GM15510 (cell line): ENCODE data around the gene KCNF1.

Source experiments
- POLR2A ChIP-seq: IDR thresholded peaks from 3 replicates; pipeline ENCODE4 v1.6.1; 2011; ENCODE audit warnings: borderline replicate concordance; ENCODE audit not compliant: insufficient read length; ENCODE audit errors: extremely low read depth

Gene KCNF1

DNA sequence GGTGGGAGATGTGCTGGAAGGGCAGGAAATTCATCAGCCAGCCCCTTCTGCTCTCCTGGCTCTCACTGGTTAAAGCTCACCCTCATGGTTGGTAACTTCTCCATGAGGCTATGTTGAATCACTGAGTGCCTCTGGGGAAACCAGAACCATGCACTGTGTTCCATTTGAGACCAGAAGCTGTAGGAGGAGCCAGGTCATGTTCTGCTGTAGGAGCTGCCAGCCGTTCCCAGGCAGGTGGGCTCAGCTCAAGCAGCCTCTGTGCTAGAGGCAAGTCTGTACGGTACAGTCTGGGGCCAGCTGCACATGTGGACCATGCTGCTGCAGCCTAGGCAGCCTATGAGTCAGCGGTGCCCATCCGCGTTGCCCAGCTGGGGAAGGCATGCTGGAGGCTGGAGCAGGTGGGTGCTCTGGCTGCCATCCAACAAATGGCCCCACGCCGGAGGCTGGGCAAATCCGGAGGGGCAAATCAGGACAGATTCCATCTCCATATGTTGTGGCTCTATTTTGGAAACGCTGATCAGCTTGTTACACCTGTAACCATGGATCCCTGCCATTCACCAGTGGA is 22.0 kb upstream of the KCNF1 start:
- TF ChIP-seq POLR2A = no peak

DNA sequence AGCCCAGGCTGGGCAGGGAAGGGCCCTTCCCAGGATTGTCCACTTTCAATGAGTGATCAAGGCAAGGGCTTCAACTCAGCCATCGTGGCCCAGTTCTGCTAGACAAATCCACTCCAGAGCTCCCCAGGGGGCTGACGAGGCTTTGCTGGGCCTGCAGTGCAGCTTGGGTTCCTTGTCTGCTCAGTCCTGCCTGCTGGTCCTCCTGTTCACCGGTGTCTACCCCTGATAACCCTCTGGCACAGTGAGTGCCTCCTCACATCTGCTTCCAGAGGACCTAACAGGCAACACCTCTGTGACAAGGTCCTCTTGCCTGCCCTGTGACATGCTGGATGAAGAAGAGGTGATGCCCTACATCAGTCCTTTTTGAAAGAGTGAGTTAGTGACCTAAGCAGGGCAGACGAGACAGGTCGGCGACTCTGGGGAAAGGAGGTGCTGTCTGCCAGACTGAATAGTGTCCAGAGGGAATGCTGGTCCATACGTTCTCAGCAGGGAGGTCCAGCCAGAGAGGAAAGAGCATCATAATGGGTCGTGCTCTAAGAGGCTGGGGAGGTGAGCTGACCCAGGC is 20.9 kb upstream of the KCNF1 start:
- no peak for TF ChIP-seq POLR2A

GRCh38 chr2:10891390-10891789 is 20.3 kb upstream of the KCNF1 start:
- no peak for TF ChIP-seq POLR2A

- no peak for TF ChIP-seq POLR2A
Observed at GRCh38 chr2:10891848-10892247, 19.9 kb upstream of the KCNF1 start.

- TF ChIP-seq POLR2A = no peak
Observed at GRCh38 chr2:10892316-10892715, 19.4 kb upstream of the KCNF1 start.

DNA sequence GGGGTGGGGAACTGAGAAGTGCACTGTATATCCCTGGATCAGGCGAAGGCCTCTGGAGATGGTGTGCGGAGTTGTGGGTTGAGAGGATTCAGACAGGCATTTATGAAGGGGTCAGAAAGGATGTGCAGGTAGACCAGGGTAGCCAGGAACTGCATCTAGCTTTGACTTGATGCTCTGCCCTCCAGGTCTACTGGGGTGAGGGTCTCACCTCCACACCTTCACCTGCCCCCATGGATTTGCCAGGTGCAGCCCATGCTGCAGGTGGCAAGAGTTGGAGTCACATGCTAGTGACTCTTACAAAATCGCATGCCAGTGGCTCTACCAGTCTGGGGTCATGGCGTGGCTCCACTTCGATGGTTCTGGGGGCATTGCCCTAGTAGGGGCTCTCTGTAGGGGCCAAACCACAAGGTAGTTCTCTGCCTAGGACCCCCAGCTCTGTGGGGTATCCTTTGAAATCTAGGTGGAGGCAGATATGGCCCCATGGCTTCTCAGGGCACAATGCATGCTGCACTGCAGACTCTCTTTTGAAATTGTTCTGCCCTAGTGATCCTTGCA is 18.9 kb upstream of the KCNF1 start:
- no peak for TF ChIP-seq POLR2A

DNA sequence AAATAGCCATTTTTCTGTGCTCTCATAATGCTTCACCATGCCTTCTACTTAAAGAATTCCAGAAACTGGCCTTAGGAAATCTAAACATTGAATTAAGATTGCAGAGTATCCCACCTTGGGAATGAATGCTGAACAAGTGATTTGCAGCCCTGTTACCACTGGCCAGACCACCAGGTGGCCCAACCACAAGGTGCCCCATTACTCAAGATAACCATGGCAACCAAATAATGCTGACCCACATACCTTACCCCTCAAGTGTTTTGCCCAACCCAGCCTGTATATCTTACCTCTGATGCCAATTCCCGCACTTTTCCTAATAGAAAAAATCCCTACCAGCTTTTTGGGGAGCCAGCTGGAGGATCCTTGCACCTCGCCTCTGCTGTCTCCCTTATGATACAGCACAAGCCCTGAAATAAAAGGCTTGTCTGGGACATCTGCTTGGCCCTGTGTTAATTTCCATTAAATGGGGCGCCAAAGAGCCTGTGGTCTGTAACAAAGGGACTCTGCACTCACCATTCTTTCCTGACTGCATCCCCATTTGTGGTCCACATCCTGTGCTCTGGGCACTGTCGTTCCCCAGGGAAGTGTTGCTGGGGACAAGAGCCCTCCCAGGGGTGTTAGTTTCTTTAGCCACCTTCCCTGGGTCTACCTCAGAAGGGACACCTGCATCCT is 17.3 kb upstream of the KCNF1 start:
- no peak for TF ChIP-seq POLR2A

DNA sequence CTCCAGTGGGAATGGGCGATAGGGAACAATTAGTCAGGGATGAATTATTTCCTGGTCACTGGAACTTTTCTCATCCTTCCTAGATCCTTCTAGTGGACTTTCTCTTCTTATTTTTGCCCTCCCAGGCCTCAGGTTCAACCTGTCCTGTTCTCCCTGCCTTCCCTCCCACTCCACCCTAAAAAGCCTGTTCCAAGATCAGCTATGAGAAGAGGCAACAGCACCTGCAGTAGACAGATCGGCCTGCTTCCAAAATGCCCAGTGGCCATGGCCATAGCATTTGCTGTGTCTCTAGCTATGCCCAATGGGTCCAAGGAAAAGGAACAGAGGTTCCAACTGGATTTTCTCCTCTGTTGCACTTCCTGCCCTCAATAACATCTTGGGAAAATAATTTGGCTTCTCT is 16.5 kb upstream of the KCNF1 start:
- TF ChIP-seq POLR2A = no peak

DNA sequence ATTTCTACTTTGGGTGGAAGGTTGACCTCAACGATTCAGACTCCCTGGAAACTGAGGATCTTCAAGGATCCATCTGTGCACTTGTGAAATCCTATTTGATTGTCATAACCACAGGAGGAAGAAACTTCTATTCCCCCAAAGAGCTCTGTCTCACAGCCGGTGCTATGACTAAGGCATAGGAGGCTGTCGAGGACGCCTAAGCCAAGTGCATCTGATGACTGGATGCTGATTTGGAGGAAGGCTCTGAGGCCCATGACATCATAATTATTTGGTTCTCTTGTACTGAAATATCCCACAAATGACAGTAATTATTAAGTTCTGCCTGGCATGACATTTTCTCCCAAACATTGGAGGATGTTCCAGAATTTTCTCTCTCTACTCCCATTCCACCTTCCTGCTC is 13.8 kb upstream of the KCNF1 start:
- no peak for TF ChIP-seq POLR2A

DNA sequence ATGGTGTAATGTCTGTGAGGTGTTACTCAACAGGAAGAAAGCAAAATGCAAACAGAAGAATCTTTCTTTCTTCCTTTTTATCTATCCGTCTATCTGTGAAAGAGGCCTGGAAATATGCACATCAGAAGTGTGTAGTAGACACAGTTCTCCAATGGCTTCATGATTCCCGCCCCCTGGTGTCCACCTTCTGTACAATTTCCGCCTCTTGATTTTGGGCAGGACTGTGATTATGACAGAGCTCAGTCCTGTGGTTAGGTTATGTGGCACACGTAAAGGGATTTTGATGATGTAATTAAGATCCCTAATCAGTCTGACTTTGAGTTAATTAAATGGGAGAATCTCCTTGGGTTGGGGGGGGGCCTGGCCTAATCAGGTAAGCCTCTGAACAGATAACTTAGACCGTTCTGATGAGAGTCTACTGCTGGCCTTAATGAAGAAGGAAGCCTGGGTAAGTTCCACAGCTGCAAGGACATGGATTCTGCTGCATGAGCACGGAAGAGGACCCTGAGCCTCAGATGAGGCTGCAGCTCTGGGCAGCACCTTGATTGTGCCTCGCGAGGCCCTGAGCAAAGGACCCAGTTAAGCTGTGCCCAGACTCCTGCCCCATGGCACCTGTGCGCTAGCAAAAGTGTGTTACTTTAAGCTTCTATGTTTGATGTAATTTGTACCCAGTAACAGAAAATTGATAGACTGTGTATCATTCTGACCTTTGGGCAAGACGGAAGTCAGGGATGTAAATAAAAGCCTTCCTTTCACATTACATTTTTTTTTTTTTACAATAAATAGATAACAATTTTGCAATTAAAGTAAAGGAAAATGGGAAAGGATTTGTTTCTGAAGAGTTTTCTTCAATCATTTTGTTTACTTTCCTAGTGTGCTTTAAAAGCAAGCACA is 11.3 kb upstream of the KCNF1 start:
- no peak for TF ChIP-seq POLR2A

DNA sequence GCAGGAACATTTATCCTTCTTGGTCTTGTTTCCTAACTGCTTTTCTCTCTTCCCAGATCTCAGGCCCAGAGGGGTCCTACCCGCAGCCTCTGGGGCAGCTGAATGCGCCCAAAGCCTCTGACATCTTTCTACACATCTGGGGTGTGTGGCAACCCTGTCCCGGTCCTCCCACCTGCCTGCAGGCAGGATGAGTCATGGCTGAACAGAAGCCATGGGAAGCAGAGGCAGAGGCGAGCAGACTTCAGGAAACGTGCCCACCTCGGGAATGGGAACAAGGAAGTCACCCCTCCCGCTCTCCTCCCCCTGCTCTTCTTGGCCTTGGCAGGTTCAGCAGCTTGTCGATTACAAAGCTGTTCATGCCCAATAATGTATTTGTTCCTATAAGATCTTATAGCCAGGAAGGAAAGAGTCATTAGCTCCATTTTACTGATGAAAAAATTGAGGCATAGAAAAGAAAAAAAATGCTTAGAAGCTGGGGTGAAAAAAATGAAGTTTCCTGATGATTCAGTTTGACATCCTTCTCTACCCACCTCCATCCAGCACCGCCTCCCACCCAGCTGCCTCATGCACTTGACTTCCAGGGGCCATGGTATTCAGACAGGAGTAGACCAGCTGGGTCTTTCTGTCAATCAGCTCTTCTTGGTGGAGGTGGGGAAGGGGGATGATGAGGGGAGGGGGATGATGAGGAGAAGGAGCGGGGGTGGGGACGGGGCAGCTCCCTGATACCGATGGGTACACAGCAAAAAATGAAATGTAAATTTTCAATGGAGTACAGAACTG is 10.4 kb upstream of the KCNF1 start:
- TF ChIP-seq POLR2A = no peak

DNA sequence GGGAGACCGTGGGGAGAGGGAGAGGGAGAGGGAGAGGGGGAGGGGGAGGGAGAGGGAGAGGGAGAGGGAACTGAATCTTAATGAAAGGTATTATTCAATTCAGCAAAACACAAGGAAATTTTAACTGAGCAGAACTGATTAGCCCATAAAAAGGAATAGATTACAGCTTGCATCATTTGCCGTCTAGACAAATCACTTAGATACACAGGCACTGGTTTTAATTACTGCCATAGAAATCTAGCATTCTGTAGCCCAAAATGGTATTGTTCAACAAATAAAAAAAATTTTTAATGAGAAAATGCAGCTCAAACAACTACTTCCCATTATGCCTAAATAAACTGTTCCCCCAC is 7.9 kb upstream of the KCNF1 start:
- no peak for TF ChIP-seq POLR2A

DNA sequence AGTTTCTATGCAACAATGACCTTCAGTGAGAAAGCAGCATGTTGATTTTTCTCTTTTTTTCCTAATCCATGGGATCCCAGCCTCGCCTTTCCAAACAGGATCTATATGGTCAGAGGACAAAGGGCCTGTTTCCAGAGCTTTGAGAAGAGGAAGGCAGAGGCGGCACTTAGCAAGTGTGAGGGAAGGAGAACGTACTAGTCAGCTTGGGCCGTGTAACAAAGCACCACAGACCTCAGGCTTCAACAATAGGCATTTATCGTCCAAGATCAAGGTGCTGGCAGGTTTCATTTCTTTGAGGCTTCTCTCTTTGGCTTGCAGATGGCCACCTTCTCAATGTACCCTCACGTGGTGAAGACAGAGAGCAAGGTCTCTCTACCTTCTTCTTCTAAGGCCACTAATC is 7.3 kb upstream of the KCNF1 start:
- no peak for TF ChIP-seq POLR2A

- TF ChIP-seq POLR2A = no peak
Observed at GRCh38 chr2:10905006-10905861, 6.5 kb upstream of the KCNF1 start.

DNA sequence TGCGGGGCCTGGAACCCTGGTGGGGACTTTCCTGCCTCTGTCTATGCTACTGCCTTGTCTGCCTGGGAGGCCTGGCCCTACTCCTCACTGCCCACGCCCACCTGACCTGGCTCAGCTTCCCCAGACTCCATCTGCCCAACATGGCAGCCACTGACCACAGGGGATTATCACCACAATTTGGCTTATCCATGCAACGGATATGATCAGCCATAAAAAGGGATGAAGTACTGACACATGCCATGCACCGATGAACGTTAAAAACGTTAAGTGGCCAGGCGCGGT is 5.9 kb upstream of the KCNF1 start:
- no peak for TF ChIP-seq POLR2A
